GM23248 (cell line): Measurements from ENCODE around the gene RELB.

Experiments
- EZH2 ChIP-seq: fragments of 200-600 bp; sonication (generic); IDR thresholded peaks from 2 replicates; pipeline ENCODE4 v1.6.1; 2018; ENCODE audit warnings: antibody characterized with exemption, mild to moderate bottlenecking; ENCODE audit not compliant: insufficient read depth, poor library complexity, severe bottlenecking
- EZH2phosphoT487 ChIP-seq: fragments of 200-600 bp; sonication (generic); IDR thresholded peaks from 2 replicates; pipeline ENCODE4 v1.6.1; 2018; ENCODE audit warnings: antibody characterized with exemption, moderate library complexity, mild to moderate bottlenecking, low read depth; ENCODE audit not compliant: insufficient read depth

- TF ChIP-seq EZH2 = no peak
- TF ChIP-seq EZH2phosphoT487 = no peak
Measured at GRCh38 chr19:45025264-45025663, 24.0 kb downstream of the RELB start.
